Neuronal stem cell (in vitro differentiated cells): ENCODE data around the gene CALHM1.

ENCODE experiments used
- DNase-seq: peaks from one replicate; pipeline ENCODE4 v3.0.0-alpha.2; 2013; ENCODE audit warnings: low spot score
- H2AFZ ChIP-seq: one replicate; pipeline ENCODE4 v1.6.1; 2013; ENCODE audit warnings: mild to moderate bottlenecking, low read length, inconsistent platforms
- H2AK5ac ChIP-seq: 2 replicates; pipeline ENCODE4 v1.6.1; 2013; ENCODE audit warnings: low read depth, mild to moderate bottlenecking, inconsistent platforms, low read length, moderate library complexity, mixed read lengths
- H2BK120ac ChIP-seq: 2 replicates; pipeline ENCODE4 v1.6.1; 2013; ENCODE audit warnings: low read depth, mild to moderate bottlenecking, inconsistent platforms, low read length, moderate library complexity, mixed read lengths
- H2BK12ac ChIP-seq: one replicate; pipeline ENCODE4 v1.6.1; 2013; ENCODE audit warnings: low read length, inconsistent platforms
- H2BK15ac ChIP-seq: 2 replicates; pipeline ENCODE4 v1.6.1; 2013; ENCODE audit warnings: mild to moderate bottlenecking, low read length, inconsistent platforms, mixed read lengths
- H2BK5ac ChIP-seq: one replicate; pipeline ENCODE4 v1.6.1; 2013; ENCODE audit warnings: inconsistent platforms, mild to moderate bottlenecking, low read length, moderate library complexity
- H3K14ac ChIP-seq: one replicate; pipeline ENCODE4 v1.6.1; 2013; ENCODE audit warnings: low read length, inconsistent platforms
- H3K18ac ChIP-seq: 2 replicates; pipeline ENCODE4 v1.6.1; 2013; ENCODE audit warnings: low read length, inconsistent platforms
- H3K23ac ChIP-seq: 2 replicates; pipeline ENCODE4 v1.6.1; 2013; ENCODE audit warnings: low read depth, mild to moderate bottlenecking, mixed read lengths, low read length, inconsistent platforms; ENCODE audit not compliant: poor library complexity
- H3K27ac ChIP-seq: replicated peaks from 3 replicates; pipeline ENCODE4 v1.5.1; 2013; ENCODE audit warnings: low read length, inconsistent platforms
- H3K27me3 ChIP-seq, 3 experiments: 2 replicates each; pipeline ENCODE4 v1.6.1; 2013; ENCODE audit warnings: low read length in 3 of 3, mild to moderate bottlenecking in 2 of 3, inconsistent platforms in 1 of 3, low read depth in 1 of 3, mixed read lengths in 1 of 3, moderate library complexity in 1 of 3; ENCODE audit not compliant: control insufficient read depth in 3 of 3, insufficient read depth in 3 of 3
- H3K36me3 ChIP-seq, 2 donors: replicated peaks in 1 of 2; 2 replicates each; pipeline ENCODE4 v1.6.1; 2013; ENCODE audit warnings: low read length in 2 of 2; ENCODE audit not compliant: control insufficient read depth in 2 of 2, insufficient read depth in 2 of 2
- H3K4ac ChIP-seq: 2 replicates; pipeline ENCODE4 v1.6.1; 2013; ENCODE audit warnings: inconsistent platforms, mild to moderate bottlenecking, low read length, moderate library complexity
- H3K4me1 ChIP-seq, 2 donors: 1 replicate in 1 of 2; 2 replicates in 1 of 2; pipeline ENCODE4 v1.6.1; 2013; ENCODE audit warnings: low read length in 2 of 2, low read depth in 1 of 2; ENCODE audit not compliant: control insufficient read depth in 2 of 2, insufficient read depth in 1 of 2
- H3K4me2 ChIP-seq: one replicate; pipeline ENCODE4 v1.6.1; 2013; ENCODE audit warnings: mild to moderate bottlenecking, low read length, inconsistent platforms; ENCODE audit not compliant: insufficient read depth, poor library complexity, severe bottlenecking
- H3K4me3 ChIP-seq, 2 donors: 2 replicates each; pipeline ENCODE4 v1.5.1; 2013; ENCODE audit warnings: low read length in 2 of 2, mild to moderate bottlenecking in 2 of 2, inconsistent platforms in 1 of 2, moderate library complexity in 1 of 2
- H3K79me1 ChIP-seq: one replicate; pipeline ENCODE4 v1.6.1; 2013; ENCODE audit warnings: low read depth, mild to moderate bottlenecking, inconsistent platforms, low read length, moderate library complexity
- H3K9ac ChIP-seq: one replicate; pipeline ENCODE4 v1.6.1; 2013; ENCODE audit warnings: mild to moderate bottlenecking, low read depth, low read length, inconsistent platforms; ENCODE audit not compliant: poor library complexity
- H3K9me3 ChIP-seq, 2 donors: replicated peaks in 1 of 2; 2 replicates each; pipeline versions ENCODE3 to v1.6.1; 2013; ENCODE audit warnings: low read length in 2 of 2, mild to moderate bottlenecking in 2 of 2, inconsistent platforms in 1 of 2, low read depth in 1 of 2, mixed read lengths in 1 of 2, moderate library complexity in 1 of 2; ENCODE audit not compliant: control insufficient read depth in 2 of 2, insufficient read depth in 1 of 2
- H4K8ac ChIP-seq: one replicate; pipeline ENCODE4 v1.6.1; 2013; ENCODE audit warnings: low read depth, mild to moderate bottlenecking, inconsistent platforms, low read length, moderate library complexity
- H4K91ac ChIP-seq: one replicate; pipeline ENCODE4 v1.6.1; 2013; ENCODE audit warnings: low read length, low read depth, mild to moderate bottlenecking, inconsistent platforms; ENCODE audit not compliant: poor library complexity
- WGBS, 2 donors: extraction: QIAGEN DNeasy Blood & Tissue Kit; methylation state at CpG; one replicate each; pipeline ENCODE4 v1.1.7; 2013; ENCODE audit warnings: missing lambda C conversion rate in 2 of 2, mixed read lengths in 1 of 2; ENCODE audit not compliant: insufficient read length in 2 of 2, insufficient replicate concordance in 1 of 2; ENCODE audit errors: extremely low coverage in 2 of 2; 5-methylcytosine and 5-hydroxymethylcytosine counted together

CALHM1 gene

GRCh38 chr10:103493916-103494877 is 35.5 kb upstream of the CALHM1 start:
- H3K27me3 ChIP-seq = peaks cover 5 to 52% (median 25%) of the 10 kb centered on the region in 3 experiments

GRCh38 chr10:103493362-103493915 is 34.7 kb upstream of the CALHM1 start, which contains the start of gene NEURL1:
NEURL1 (plus strand) TSS chr10:103493705; CDS start chr10:103494388, 683 bp downstream.
- H2BK15ac ChIP-seq = peak within 1 kb of the TSS; percentile 20
- peak within 1 kb of the TSS; percentile 100 for H3K4me2 ChIP-seq
- H3K79me1 ChIP-seq = no peaks in the 10 kb centered on the region
- H3K9ac ChIP-seq = peak within 1 kb of the TSS; percentile 82
- H2AFZ ChIP-seq = peak within 1 kb of the TSS; percentile 93
- H3K9me3 ChIP-seq = no peaks in the 10 kb centered on the region
- WGBS, 2 donors = no CpG with 5 or more reads among the region's 65 CpGs
- H3K18ac ChIP-seq = peak within 1 kb of the TSS; percentile 90
- no peak within 1 kb of the TSS for H3K4ac ChIP-seq
- no peak within 1 kb of the TSS for H3K27ac ChIP-seq
- H2BK120ac ChIP-seq = no peak within 1 kb of the TSS
- H2BK5ac ChIP-seq = peak within 1 kb of the TSS; percentile 72
- H3K23ac ChIP-seq = peak within 1 kb of the TSS; percentile 81
- peak within 1 kb of the TSS; percentile 26 for H2BK12ac ChIP-seq
- H4K91ac ChIP-seq = no peak within 1 kb of the TSS
- peak within 1 kb of the TSS; percentile 54 for H2AK5ac ChIP-seq
- peaks cover 10 to 15% of the 10 kb centered on the region in 2 donors for H3K4me1 ChIP-seq
- H4K8ac ChIP-seq = no peak within 1 kb of the TSS
- DNase-seq = peak; percentile 66
- peak within 1 kb of the TSS; percentile 56 to 90 for H3K4me3 ChIP-seq
- no peaks in the 10 kb centered on the region for H3K36me3 ChIP-seq
- peaks cover 5 to 56% (median 25%) of the 10 kb centered on the region in 3 experiments for H3K27me3 ChIP-seq
- H3K14ac ChIP-seq = peak within 1 kb of the TSS; percentile 57

More at GRCh38 chr10:103493916-103494877, 35.5 kb upstream of the CALHM1 start:
- peak overlapping the region; percentile 72 for H2BK5ac ChIP-seq
- H2BK15ac ChIP-seq = peak overlapping the region; percentile 20
- H4K91ac ChIP-seq = no peak overlapping the region
- peak overlapping the region; percentile 90 for H3K18ac ChIP-seq
- peak overlapping the region; percentile 26 for H2BK12ac ChIP-seq
- H3K9ac ChIP-seq = peak overlapping the region; percentile 82
- WGBS, 2 donors = no CpG with 5 or more reads among the region's 92 CpGs
- no peak for DNase-seq
- H3K4me1 ChIP-seq = peaks cover 10 to 15% of the 10 kb centered on the region in 2 donors
- H2BK120ac ChIP-seq = no peak overlapping the region
- H3K27ac ChIP-seq = no peak overlapping the region
- H3K36me3 ChIP-seq = no peaks in the 10 kb centered on the region
- H2AFZ ChIP-seq = peak overlapping the region; percentile 93
- peak overlapping the region; percentile 81 for H3K23ac ChIP-seq
- peak overlapping the region; percentile 57 for H3K14ac ChIP-seq
- H3K4me3 ChIP-seq = peak overlapping the region; percentile 56 to 90
- no peak overlapping the region for H3K4ac ChIP-seq
- H3K79me1 ChIP-seq = no peaks in the 10 kb centered on the region
- H3K4me2 ChIP-seq = peak overlapping the region; percentile 100
- H2AK5ac ChIP-seq = peak overlapping the region; percentile 54
- no peaks in the 10 kb centered on the region for H3K9me3 ChIP-seq
- H4K8ac ChIP-seq = no peak overlapping the region

GRCh38 chr10:103492655-103493261 is 34.1 kb upstream of the CALHM1 start:
- no peak overlapping the region for H2BK120ac ChIP-seq
- H3K14ac ChIP-seq = no peak overlapping the region
- peak overlapping the region; percentile 93 for H2AFZ ChIP-seq
- H4K91ac ChIP-seq = no peak overlapping the region
- H3K27me3 ChIP-seq = peaks cover 5 to 58% (median 25%) of the 10 kb centered on the region in 3 experiments
- whole genome bisulfite sequencing, 2 donors = no CpG with 5 or more reads among the region's 5 CpGs
- no peak overlapping the region for H2BK15ac ChIP-seq
- H2AK5ac ChIP-seq = no peak overlapping the region
- H3K79me1 ChIP-seq = no peaks in the 10 kb centered on the region
- H2BK5ac ChIP-seq = no peak overlapping the region
- peak overlapping the region; percentile 100 for H3K4me2 ChIP-seq
- DNase-seq = no peak
- H3K9me3 ChIP-seq = no peaks in the 10 kb centered on the region
- H4K8ac ChIP-seq = no peak overlapping the region
- H2BK12ac ChIP-seq = no peak overlapping the region
- H3K4me3 ChIP-seq = peak overlapping the region; percentile 56 to 75
- H3K27ac ChIP-seq = no peak overlapping the region
- H3K9ac ChIP-seq = no peak overlapping the region
- H3K23ac ChIP-seq = no peak overlapping the region
- H3K4me1 ChIP-seq = peaks cover 10 to 15% of the 10 kb centered on the region in 2 donors
- H3K36me3 ChIP-seq = no peaks in the 10 kb centered on the region
- no peak overlapping the region for H3K18ac ChIP-seq
- H3K4ac ChIP-seq = no peak overlapping the region
